Prostate gland (tissue), 2 donors: ENCODE results near the gene UPF1.

Source experiments
- POLR2A ChIP-seq: fragments of 450-650 bp; IDR thresholded peaks from one replicate; pipeline ENCODE4 v1.6.1; 2016; ENCODE audit warnings: antibody characterized with exemption, mild to moderate bottlenecking
- TF ChIP-seq, protein P1 (sequence below), 4 experiments: fragments of 200-600 bp in 2 of 4; fragments of 450-650 bp in 2 of 4; sonication (generic) in 2 of 4; IDR thresholded peaks; 1 replicate in 3 of 4; 2 replicates in 1 of 4; pipeline ENCODE4 v1.5.1; 2016 to 2019; ENCODE audit warnings: antibody characterized with exemption in 4 of 4, mild to moderate bottlenecking in 2 of 4, moderate library complexity in 2 of 4

DNA sequence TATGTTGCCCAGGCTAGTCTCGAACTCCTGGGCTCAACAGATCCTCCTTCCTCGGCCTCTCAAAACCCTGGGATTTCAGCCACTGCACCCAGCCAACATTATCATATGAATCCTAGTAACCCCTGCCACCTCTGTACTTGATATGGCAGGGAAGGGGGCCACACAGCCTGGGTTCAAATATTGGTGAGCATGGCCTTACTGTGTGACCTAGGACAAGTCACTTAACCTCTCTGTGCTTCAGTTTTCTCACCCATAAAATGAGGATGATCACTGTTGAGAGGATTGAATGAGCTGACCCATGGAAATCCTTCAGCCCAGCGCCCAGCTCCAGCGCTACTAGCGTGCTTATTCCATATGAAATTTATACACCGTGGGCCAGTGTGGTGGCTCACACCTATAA lies 37.1 kb upstream of the UPF1 start:
- TF ChIP-seq, protein P1, sequence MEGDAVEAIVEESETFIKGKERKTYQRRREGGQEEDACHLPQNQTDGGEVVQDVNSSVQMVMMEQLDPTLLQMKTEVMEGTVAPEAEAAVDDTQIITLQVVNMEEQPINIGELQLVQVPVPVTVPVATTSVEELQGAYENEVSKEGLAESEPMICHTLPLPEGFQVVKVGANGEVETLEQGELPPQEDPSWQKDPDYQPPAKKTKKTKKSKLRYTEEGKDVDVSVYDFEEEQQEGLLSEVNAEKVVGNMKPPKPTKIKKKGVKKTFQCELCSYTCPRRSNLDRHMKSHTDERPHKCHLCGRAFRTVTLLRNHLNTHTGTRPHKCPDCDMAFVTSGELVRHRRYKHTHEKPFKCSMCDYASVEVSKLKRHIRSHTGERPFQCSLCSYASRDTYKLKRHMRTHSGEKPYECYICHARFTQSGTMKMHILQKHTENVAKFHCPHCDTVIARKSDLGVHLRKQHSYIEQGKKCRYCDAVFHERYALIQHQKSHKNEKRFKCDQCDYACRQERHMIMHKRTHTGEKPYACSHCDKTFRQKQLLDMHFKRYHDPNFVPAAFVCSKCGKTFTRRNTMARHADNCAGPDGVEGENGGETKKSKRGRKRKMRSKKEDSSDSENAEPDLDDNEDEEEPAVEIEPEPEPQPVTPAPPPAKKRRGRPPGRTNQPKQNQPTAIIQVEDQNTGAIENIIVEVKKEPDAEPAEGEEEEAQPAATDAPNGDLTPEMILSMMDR (IDR thresholded peaks at IDR 0.05) = no peak
- no peak for TF ChIP-seq POLR2A
